GM12891 (cell line): ENCODE measurements around the gene GHR.

Experiments used
- DNase-seq: peaks from one replicate; pipeline ENCODE4 v3.0.0; 2011; ENCODE audit warnings: low spot score; ENCODE audit not compliant: insufficient read length
- FAIRE-seq: peaks from 2 replicates; lab custom pipeline; 2011; peaks lifted over from hg19 to GRCh38; lab: Jason Lieb, UNC
- PAX5 ChIP-seq: IDR thresholded peaks from 2 replicates; pipeline ENCODE4 v1.6.1; 2011; ENCODE audit warnings: low read length, moderate library complexity, mild to moderate bottlenecking; ENCODE audit not compliant: insufficient read depth, severe bottlenecking
- POLR2A ChIP-seq: IDR thresholded peaks from 2 replicates; pipeline ENCODE4 v1.6.1; 2011; ENCODE audit warnings: low read depth, low read length, control low read depth
- POLR2AphosphoS5 ChIP-seq: IDR thresholded peaks from 2 replicates; pipeline ENCODE4 v1.6.1; 2011; ENCODE audit warnings: low read depth, low read length, control low read depth
- POU2F2 ChIP-seq: IDR thresholded peaks from 2 replicates; pipeline ENCODE4 v1.6.1; 2011; ENCODE audit warnings: low read depth, mild to moderate bottlenecking, control low read depth, low read length, moderate library complexity
- SPI1 ChIP-seq: IDR thresholded peaks from 2 replicates; pipeline ENCODE4 v1.6.1; 2011; ENCODE audit warnings: low read depth, low read length, control low read depth
- TAF1 ChIP-seq: IDR thresholded peaks from 2 replicates; pipeline ENCODE4 v1.6.1; 2011; ENCODE audit warnings: low read depth, low read length, control low read depth

Gene GHR

GRCh38 chr5:42522783-42523182 lies 99.5 kb downstream of the GHR start:
- FAIRE-seq (no peak), DNase-seq (no peak)

GRCh38 chr5:42526179-42526578 lies 102.9 kb downstream of the GHR start:
- TF ChIP-seq POLR2A (no peak), SPI1 (no peak), TAF1 (no peak), PAX5 (no peak), POLR2AphosphoS5 (no peak), POU2F2 (no peak)
- FAIRE-seq (no peak), DNase-seq (no peak)

More at GRCh38 chr5:42522783-42523182, 99.5 kb downstream of the GHR start:
- no peak for TF ChIP-seq SPI1
- TF ChIP-seq POLR2A: no peak
- no peak for TF ChIP-seq TAF1
- no peak for TF ChIP-seq POU2F2

GRCh38 chr5:42531611-42532010 lies 108.4 kb downstream of the GHR start:
- FAIRE-seq (no peak), DNase-seq (no peak)
- TF ChIP-seq SPI1 (no peak), POU2F2 (no peak)

- FAIRE-seq (no peak), DNase-seq (no peak)
- TF ChIP-seq PAX5 (no peak), POLR2A (no peak), SPI1 (no peak), POU2F2 (no peak), POLR2AphosphoS5 (no peak), TAF1 (no peak)
These were observed 118.9 kb downstream of the GHR start for GRCh38 chr5:42542106-42542505.

GRCh38 chr5:42543774-42544173 lies 120.5 kb downstream of the GHR start:
- TF ChIP-seq POLR2AphosphoS5: no peak
- TF ChIP-seq SPI1: no peak
- TF ChIP-seq TAF1: no peak
- no peak for TF ChIP-seq PAX5
- TF ChIP-seq POU2F2: no peak
- no peak for TF ChIP-seq POLR2A
- DNase-seq (no peak), FAIRE-seq (no peak)

GRCh38 chr5:42545038-42545437 lies 121.8 kb downstream of the GHR start:
- FAIRE-seq (no peak), DNase-seq (no peak)
- no peak for TF ChIP-seq PAX5
- no peak for TF ChIP-seq SPI1
- TF ChIP-seq POLR2AphosphoS5: no peak
- TF ChIP-seq POU2F2: no peak
- TF ChIP-seq POLR2A: no peak
- no peak for TF ChIP-seq TAF1

GRCh38 chr5:42547141-42547540 lies 123.9 kb downstream of the GHR start:
- no peak for TF ChIP-seq POLR2A
- no peak for DNase-seq
- FAIRE-seq: no peak

GRCh38 chr5:42547894-42548293 lies 124.7 kb downstream of the GHR start:
- TF ChIP-seq POLR2A (no peak), POU2F2 (no peak)
- DNase-seq (no peak), FAIRE-seq (no peak)

GRCh38 chr5:42552597-42552996 lies 129.4 kb downstream of the GHR start:
- no peak for DNase-seq
- FAIRE-seq: no peak
- TF ChIP-seq SPI1 (no peak), TAF1 (no peak), PAX5 (no peak), POU2F2 (no peak), POLR2A (no peak)

- TF ChIP-seq SPI1 (no peak), TAF1 (no peak), POU2F2 (no peak), POLR2AphosphoS5 (no peak)
- FAIRE-seq (no peak), DNase-seq (no peak)
These were observed 130.2 kb downstream of the GHR start for GRCh38 chr5:42553461-42553860.

GRCh38 chr5:42555010-42555409 lies 131.8 kb downstream of the GHR start:
- no peak for DNase-seq
- FAIRE-seq: no peak
- TF ChIP-seq POLR2A (no peak), TAF1 (no peak), POLR2AphosphoS5 (no peak), PAX5 (no peak), POU2F2 (no peak), SPI1 (no peak)
